Measurements from ENCODE around the gene MED16. TPM values are rescaled to one million over a fixed set of nuclear protein-coding genes. Genes with fewer than 3 reads are reported as not detected.

MED16 gene
- polyA plus RNA-seq, 3 donors = 20.7 to 37.4 (median 32.8) TPM

DNA sequence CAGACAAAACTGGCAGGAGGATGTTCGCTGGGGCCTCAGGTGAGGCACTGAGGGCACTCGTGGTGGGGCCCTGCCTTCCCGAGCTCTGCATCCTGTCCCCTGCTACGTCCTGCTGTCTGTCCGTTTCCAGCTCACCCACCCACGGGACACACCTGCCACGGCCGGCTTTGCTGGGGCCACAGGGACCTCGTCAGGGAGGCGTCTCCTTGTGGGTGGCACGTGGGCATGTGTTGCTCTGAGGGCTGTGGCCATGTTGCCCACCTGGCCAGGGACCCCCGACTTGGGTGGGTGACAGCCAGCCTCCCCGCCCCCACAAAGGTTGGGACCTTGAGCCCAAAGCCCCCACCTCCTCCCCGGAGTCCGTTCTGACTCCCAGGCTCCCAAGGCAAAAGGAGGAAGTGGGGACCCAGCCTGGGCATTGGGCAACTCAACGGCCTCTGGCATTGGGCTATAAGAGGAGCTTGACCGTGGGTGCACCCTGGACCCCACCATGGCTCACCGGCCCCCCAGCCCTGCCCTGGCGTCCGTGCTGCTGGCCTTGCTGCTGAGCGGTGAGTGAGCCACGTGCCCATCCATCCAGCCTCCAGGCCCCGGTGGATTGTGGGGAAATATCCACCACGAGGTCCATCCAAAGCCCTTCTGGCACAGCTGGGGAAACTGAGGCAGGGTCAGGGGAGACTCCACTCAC is 52.3 kb downstream of the MED16 start, which contains the start of gene PRTN3:
TSS of gene PRTN3 (plus strand) at position 481 of the 688 bp plus-strand sequence. CDS start at position 491, 10 bp downstream.
- Histone ChIP-seq H3K9ac (ENCODE audit: insufficient read depth, low read length, poor library complexity, severe bottlenecking) (no peak within 1 kb of the TSS), H4K20me1 (ENCODE audit: insufficient read depth, low read length) (peaks cover 5% of the 10 kb centered on the region), H3K4me2 (replicated peaks; ENCODE audit: extremely low read depth, low read length, poor library complexity, severe bottlenecking) (peak within 1 kb of the TSS; percentile 70), H3K27me3 (ENCODE audit: control insufficient read depth in 2 of 2, insufficient read depth in 2 of 2, low read length in 2 of 2) (peaks cover 0 to 23% of the 10 kb centered on the region in 2 donors), H3K36me3 (replicated peaks in 1 of 2; ENCODE audit: control insufficient read depth in 1 of 2, insufficient read depth in 2 of 2, low read length in 2 of 2) (no peaks in the 10 kb centered on the region), H3K4me3 (replicated peaks in 1 of 3; ENCODE audit: low read depth in 2 of 3, low read length in 3 of 3) (peak within 1 kb of the TSS in 1 of 3 experiments; percentile 51), H2AFZ (ENCODE audit: insufficient read depth, low read depth, low read length, poor library complexity, severe bottlenecking) (no peak within 1 kb of the TSS), H3K9me3 (replicated peaks in 1 of 2; ENCODE audit: control insufficient read depth in 1 of 2, insufficient read depth in 1 of 2, low read length in 2 of 2) (no peaks in the 10 kb centered on the region), H3K4me1 (ENCODE audit: control insufficient read depth in 1 of 2, insufficient read depth in 2 of 2, low read length in 2 of 2) (peaks cover 54 to 70% of the 10 kb centered on the region in 2 donors), H3K27ac (ENCODE audit: low read depth in 1 of 2, low read length in 2 of 2) (no peak within 1 kb of the TSS), H3K79me2 (ENCODE audit: insufficient read depth, low read length) (peaks cover 48% of the 10 kb centered on the region)
- Mint-ChIP-seq H3K27me3 (ENCODE audit: low read depth in 3 of 3) (peaks cover 41 to 53% (median 50%) of the 10 kb centered on the region in 3 donors), H3K4me3 (peak within 1 kb of the TSS in 1 of 2 donors; percentile 59), H3K27ac (peak within 1 kb of the TSS in 3 of 7 donors; percentile 23 to 56 (median 46)), H3K9me3 (peaks cover 0 to 17% (median 3%) of the 10 kb centered on the region in 7 donors), H3K36me3 (peaks cover 0 to 8% of the 10 kb centered on the region in 2 donors), H3K4me1 (peaks cover 65% of the 10 kb centered on the region)
- intact Hi-C loops (cut with micrococcal nuclease) = no loop called here
- 10% methylated on average over 19 of the region's 24 CpGs for WGBS (ENCODE audit: insufficient coverage)
- TF ChIP-seq, protein P1, sequence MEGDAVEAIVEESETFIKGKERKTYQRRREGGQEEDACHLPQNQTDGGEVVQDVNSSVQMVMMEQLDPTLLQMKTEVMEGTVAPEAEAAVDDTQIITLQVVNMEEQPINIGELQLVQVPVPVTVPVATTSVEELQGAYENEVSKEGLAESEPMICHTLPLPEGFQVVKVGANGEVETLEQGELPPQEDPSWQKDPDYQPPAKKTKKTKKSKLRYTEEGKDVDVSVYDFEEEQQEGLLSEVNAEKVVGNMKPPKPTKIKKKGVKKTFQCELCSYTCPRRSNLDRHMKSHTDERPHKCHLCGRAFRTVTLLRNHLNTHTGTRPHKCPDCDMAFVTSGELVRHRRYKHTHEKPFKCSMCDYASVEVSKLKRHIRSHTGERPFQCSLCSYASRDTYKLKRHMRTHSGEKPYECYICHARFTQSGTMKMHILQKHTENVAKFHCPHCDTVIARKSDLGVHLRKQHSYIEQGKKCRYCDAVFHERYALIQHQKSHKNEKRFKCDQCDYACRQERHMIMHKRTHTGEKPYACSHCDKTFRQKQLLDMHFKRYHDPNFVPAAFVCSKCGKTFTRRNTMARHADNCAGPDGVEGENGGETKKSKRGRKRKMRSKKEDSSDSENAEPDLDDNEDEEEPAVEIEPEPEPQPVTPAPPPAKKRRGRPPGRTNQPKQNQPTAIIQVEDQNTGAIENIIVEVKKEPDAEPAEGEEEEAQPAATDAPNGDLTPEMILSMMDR (IDR thresholded peaks at IDR 0.05) = no peak
- peak; percentile 59 to 83 (median 80) for DNase-seq

DNA sequence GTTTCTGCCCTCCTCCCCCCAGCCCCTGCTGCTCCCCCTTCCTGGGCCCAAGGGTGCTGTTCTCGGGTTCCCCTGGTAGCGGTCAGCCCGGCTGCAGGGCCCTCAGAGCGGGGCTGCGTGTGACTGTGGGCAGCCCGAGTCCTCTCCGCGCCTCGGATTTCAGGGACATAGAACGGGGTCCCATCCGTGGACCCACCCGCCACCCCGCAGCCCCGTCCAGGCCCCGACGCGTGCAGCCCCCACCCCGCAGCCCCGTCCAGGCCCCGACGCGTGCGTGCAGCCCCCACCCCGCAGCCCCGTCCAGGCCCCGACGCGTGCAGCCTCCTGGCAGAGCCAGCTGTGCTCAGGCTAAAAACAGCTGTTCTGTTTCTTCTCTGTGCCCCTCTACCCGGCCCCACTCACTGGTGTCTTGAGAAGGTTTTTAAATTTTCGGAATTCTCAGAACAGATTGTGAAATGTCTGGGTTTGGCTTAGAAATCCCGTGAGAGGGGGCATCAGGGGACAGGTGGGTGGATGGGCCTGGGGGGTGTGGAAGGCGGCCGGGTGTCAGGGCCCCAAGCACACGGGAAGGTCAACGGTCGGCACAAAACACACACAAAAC is 57.7 kb downstream of the MED16 start:
- Mint-ChIP-seq H3K9me3 (peaks cover 0 to 11% (median 2%) of the 10 kb centered on the region in 7 donors), H3K27ac (peak overlapping the region in 1 of 7 donors; percentile 73), H3K27me3 (ENCODE audit: low read depth in 3 of 3) (peaks cover 15 to 37% (median 18%) of the 10 kb centered on the region in 3 donors), H3K4me1 (peaks cover 47% of the 10 kb centered on the region), H3K4me3 (peak overlapping the region; percentile 37 to 86), H3K36me3 (peaks cover 0 to 7% of the 10 kb centered on the region in 2 donors)
- Histone ChIP-seq H3K4me1 (ENCODE audit: control insufficient read depth in 1 of 2, insufficient read depth in 2 of 2, low read length in 2 of 2) (peaks cover 38 to 43% of the 10 kb centered on the region in 2 donors), H3K27me3 (ENCODE audit: control insufficient read depth in 2 of 2, insufficient read depth in 2 of 2, low read length in 2 of 2) (peaks cover 0 to 15% of the 10 kb centered on the region in 2 donors), H3K9me3 (replicated peaks in 1 of 2; ENCODE audit: control insufficient read depth in 1 of 2, insufficient read depth in 1 of 2, low read length in 2 of 2) (no peaks in the 10 kb centered on the region), H2AFZ (ENCODE audit: insufficient read depth, low read depth, low read length, poor library complexity, severe bottlenecking) (no peak overlapping the region), H3K4me2 (replicated peaks; ENCODE audit: extremely low read depth, low read length, poor library complexity, severe bottlenecking) (no peak overlapping the region), H4K20me1 (ENCODE audit: insufficient read depth, low read length) (no peaks in the 10 kb centered on the region), H3K79me2 (ENCODE audit: insufficient read depth, low read length) (peaks cover 19% of the 10 kb centered on the region), H3K9ac (ENCODE audit: insufficient read depth, low read length, poor library complexity, severe bottlenecking) (no peak overlapping the region), H3K4me3 (replicated peaks in 1 of 3; ENCODE audit: low read depth in 2 of 3, low read length in 3 of 3) (no peak overlapping the region), H3K36me3 (replicated peaks in 1 of 2; ENCODE audit: control insufficient read depth in 1 of 2, insufficient read depth in 2 of 2, low read length in 2 of 2) (no peaks in the 10 kb centered on the region), H3K27ac (ENCODE audit: low read depth in 1 of 2, low read length in 2 of 2) (no peak overlapping the region)
- no peak for DNase-seq
- WGBS (ENCODE audit: insufficient coverage) = 76% methylated on average over 28 of the region's 36 CpGs
- TF ChIP-seq, protein P1 (IDR thresholded peaks at IDR 0.05) = no peak
- intact Hi-C loops (cut with micrococcal nuclease) = no loop called here
